ENCODE results near the gene RELL1.

The RELL1 gene

GRCh38 chr4:37665333-37666320, 20.5 kb downstream of the RELL1 start:
- DNase-seq = no peak
- no peak for ATAC-seq

GRCh38 chr4:37664696-37665095, 21.5 kb downstream of the RELL1 start:
- ATAC-seq = no peak
- DNase-seq = no peak

GRCh38 chr4:37663552-37663951, 22.6 kb downstream of the RELL1 start:
- no peak for ATAC-seq
- DNase-seq = no peak

GRCh38 chr4:37662861-37663390, 23.2 kb downstream of the RELL1 start:
- no peak for DNase-seq
- ATAC-seq = no peak

- ATAC-seq = no peak
- no peak for DNase-seq
Observed at GRCh38 chr4:37662251-37662650, 23.9 kb downstream of the RELL1 start.

- no peak for DNase-seq
- ATAC-seq = no peak
Observed at GRCh38 chr4:37661772-37662171, 24.4 kb downstream of the RELL1 start.

- no peak for ATAC-seq
- DNase-seq = no peak
Observed at GRCh38 chr4:37659696-37660095, 26.5 kb downstream of the RELL1 start.

- ATAC-seq (no peak), DNase-seq (no peak)
Observed at GRCh38 chr4:37656649-37657048, 29.5 kb downstream of the RELL1 start.

- ATAC-seq (no peak), DNase-seq (no peak)
Observed at GRCh38 chr4:37653601-37654000, 32.6 kb downstream of the RELL1 start.

- DNase-seq = no peak
- no peak for ATAC-seq
Observed at GRCh38 chr4:37652747-37653527, 33.2 kb downstream of the RELL1 start.

GRCh38 chr4:37651781-37652377, 34.3 kb downstream of the RELL1 start:
- ATAC-seq (no peak), DNase-seq (no peak)

- no peak for DNase-seq
- ATAC-seq = no peak
Observed at GRCh38 chr4:37650481-37650880, 35.7 kb downstream of the RELL1 start.

GRCh38 chr4:37649268-37649667, 36.9 kb downstream of the RELL1 start:
- DNase-seq = no peak

GRCh38 chr4:37648084-37648817, 37.9 kb downstream of the RELL1 start:
- ATAC-seq (no peak), DNase-seq (no peak)

More at GRCh38 chr4:37649268-37649667, 36.9 kb downstream of the RELL1 start:
- ATAC-seq = no peak

GRCh38 chr4:37646247-37646646, 39.9 kb downstream of the RELL1 start:
- DNase-seq (no peak), ATAC-seq (no peak)

- ATAC-seq = no peak
Observed at GRCh38 chr4:37645736-37646135, 40.4 kb downstream of the RELL1 start.

GRCh38 chr4:37644962-37645361, 41.2 kb downstream of the RELL1 start:
- DNase-seq (no peak), ATAC-seq (no peak)

More at GRCh38 chr4:37645736-37646135, 40.4 kb downstream of the RELL1 start:
- DNase-seq = no peak

GRCh38 chr4:37641886-37642849, 44.0 kb downstream of the RELL1 start:
- ATAC-seq (no peak), DNase-seq (no peak)

GRCh38 chr4:37641352-37641751, 44.8 kb downstream of the RELL1 start:
- DNase-seq = no peak
- no peak for ATAC-seq

- ATAC-seq (no peak), DNase-seq (no peak)
Observed at GRCh38 chr4:37639551-37640285, 46.5 kb downstream of the RELL1 start.

Measured in stimulated activated naive CD8-positive, alpha-beta T cell treated with anti-CD3 and anti-CD28 coated beads, Interleukin-15, Interleukin-2, amounts not matched to agents 100 U/mL and 50 U/mL, for 24 hours (primary cell).